GM18868 (cell line): Measurements from ENCODE around the gene VAV3.

ENCODE experiments used
- ATAC-seq: cut with Tn5 transposase; IDR thresholded peaks from one replicate; pipeline ENCODE4 v1.9.1; 2021; ENCODE audit warnings: mild to moderate bottlenecking, moderate library complexity; ENCODE audit not compliant: unreplicated experiment

Gene VAV3

GRCh38 chr1:107803579-107803978, 161.4 kb downstream of the VAV3 start:
- ATAC-seq, result no peak

GRCh38 chr1:107802654-107803053, 162.3 kb downstream of the VAV3 start:
- peak; percentile 62 for ATAC-seq

DNA sequence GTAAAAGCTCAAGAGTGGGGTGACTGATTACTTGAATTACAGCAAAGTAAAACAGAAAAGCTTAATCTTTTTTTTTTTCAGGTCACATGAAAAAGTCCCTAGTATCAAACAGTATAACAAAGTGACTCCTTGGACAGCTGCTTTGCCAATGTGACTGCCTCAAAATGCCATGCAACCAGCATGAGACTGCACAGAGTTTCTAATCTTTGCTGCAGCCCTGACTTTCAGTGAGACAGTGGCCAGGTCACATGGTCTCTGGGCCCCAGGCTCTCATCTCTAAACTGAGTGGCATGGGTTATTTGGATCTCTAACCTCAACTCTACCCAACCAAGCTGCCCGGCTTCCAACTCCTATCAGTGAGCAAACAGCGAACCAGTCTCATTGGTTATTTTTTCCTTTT, 169.0 kb downstream of the VAV3 start:
- ATAC-seq, result no peak

- no peak for ATAC-seq
Observed at GRCh38 chr1:107795441-107795840, 169.5 kb downstream of the VAV3 start.

GRCh38 chr1:107794571-107794970, 170.4 kb downstream of the VAV3 start:
- ATAC-seq, result no peak

DNA sequence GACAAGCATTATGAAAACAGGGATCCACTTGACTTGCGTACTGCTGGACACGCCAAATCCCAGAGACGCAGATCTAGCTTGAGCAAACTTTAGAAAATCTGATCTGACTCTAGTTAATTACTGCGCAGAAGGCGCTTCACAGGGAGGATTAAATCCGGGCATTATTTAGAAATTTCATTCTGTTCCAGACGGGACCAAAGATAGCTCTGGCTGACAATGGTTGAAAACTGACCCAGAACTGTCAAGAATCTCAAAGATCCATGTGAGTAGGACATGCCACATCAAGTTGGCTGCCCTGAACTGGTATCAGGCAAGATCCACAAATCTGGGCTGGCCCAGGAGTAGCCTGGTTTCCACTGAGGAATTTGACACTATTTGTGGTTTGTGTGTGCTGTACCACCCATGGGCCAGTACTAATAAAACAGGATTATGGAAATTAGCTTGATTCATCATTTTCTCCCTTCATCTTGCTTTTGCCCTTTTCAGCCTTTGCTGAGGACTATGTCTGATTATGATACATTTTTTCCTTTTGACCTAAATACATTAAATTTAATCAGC, 171.0 kb downstream of the VAV3 start:
- ATAC-seq, result no peak

GRCh38 chr1:107791348-107791747, 173.6 kb downstream of the VAV3 start:
- no peak for ATAC-seq

DNA sequence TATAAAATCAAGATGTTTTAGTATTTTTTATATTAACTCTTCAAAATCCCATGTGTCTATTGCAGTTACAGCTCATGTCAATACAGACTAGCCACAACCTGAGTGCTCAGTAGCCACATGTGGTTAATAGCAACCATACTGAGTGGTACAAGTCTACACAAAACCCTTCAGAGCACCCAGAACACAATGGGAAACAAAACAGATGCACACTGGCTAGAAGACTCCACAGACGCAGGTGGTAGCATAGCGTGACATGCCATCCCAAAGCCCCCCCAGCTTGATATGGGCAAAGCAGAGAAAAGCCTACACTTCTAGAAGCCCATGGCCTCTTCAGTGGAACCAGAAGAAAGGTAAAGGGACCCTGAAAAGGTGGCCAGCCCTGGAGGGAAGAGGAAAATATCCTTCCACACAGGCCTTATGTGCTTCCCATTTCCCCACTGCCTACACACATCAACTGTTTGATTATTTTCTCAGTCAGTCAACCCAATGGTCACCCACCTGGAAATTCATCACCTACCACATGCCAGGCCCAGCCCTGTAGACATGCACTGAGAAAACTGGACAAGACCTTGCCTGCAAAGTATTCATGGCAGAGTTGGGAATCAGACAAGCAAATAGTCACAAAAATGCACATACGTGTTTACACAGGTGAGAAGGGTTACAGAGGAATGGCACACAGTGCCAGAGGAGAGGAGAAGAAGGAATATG, 175.0 kb downstream of the VAV3 start:
- ATAC-seq, result no peak

GRCh38 chr1:107788206-107789202, 176.5 kb downstream of the VAV3 start:
- ATAC-seq, result no peak

DNA sequence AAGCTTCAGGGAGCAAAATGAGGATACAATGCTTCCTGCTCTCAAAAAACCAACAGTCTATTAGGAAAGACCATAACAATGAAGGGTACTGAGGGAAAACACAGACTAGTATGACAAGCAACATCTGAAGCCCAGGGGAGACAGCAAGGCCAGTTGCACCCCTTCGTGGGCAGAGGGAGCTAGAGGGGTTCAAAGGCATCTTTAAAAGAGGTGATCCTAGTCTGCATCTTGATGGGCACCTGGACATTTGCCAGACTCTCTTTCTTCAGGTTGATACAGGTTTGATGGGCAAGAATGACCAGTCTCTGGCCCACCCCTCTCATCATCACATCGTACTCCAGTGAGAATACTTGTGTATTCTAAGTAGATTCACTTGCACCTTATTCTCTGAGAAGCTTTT, 177.7 kb downstream of the VAV3 start:
- no peak for ATAC-seq

DNA sequence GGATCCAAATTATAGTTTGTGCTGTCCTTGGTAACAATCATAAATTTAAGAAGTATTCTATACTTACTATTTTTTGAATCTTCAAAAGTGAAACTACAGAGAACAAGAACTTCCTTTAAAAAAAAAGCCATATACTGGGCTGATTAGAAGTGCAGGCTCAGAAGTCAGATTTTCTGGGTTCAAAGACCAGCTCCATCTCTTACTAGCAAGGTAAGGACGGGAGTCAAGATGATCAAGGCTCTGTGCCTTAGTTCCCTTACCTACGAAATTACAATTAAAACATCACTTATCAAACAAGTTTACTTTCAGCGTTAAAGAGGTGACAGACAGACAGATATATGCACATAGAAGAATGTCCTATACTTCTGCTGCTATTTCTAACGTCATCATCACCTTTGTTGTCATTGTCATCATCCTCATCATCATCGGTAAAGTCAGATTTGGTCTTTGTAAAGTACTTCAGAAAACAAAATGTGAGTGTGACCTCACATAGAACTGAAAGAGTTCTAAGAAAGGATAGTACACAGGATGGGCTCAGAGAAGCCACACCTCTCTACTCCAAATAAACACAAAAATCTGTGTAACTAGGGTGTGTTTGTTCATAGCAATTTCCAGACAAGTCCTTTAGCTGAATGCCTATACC, 178.7 kb downstream of the VAV3 start:
- no peak for ATAC-seq

DNA sequence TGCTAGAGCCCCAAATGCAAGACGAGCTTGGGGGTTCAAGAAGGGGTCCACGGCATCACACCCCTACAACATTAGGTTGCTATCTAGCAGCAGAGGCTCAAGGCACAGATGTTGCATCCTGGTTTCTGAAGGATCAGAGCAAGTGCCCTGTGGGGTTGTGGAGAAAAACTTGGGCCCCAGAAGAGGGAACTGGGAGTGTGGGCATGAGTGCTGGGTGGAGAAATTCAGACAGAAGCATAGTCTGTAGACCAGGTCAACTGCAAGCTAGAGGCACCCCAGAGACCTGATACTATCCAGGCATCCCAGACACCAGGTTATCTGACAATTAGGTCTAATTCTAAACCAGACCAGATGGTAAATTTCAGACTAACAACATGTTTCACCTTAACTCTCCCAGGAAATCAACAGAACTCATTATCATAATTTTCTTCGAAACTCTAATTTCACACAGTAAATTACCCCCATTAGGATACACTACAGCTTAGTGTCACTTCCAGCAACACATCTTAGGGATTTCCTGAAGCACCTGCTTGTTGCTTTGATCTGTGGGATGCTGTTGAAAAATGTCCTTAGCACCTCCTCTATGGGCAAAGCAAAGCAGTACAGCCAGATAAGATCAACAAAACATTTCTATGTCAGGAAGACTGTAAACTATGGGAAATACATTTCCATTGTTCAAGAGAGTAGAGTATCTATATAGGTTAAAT, 179.3 kb downstream of the VAV3 start:
- no peak for ATAC-seq

- no peak for ATAC-seq
Observed at GRCh38 chr1:107782217-107782845, 182.6 kb downstream of the VAV3 start.

GRCh38 chr1:107781245-107781644, 183.7 kb downstream of the VAV3 start:
- ATAC-seq, result no peak

DNA sequence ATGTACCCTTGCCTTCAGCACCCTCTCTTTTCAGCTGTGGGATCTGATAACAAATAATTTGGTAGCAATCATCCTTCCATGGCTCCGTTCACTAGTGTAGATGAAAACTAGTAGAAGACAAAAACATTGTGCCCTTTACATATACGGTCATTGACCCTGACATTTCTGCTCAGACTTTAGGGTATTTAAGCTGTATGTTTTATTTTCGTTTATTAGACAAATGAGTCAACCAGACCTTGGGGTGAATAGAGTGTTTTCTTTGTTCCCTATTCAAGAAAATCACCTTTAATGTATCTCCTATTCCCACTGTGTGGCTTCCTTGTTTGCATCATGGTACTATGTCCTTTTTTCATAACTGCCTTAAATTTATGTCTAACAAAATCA, 187.3 kb downstream of the VAV3 start:
- ATAC-seq, result peak; percentile 31

- ATAC-seq, result peak; percentile 97
Observed at GRCh38 chr1:107776900-107777663, 187.9 kb downstream of the VAV3 start.

DNA sequence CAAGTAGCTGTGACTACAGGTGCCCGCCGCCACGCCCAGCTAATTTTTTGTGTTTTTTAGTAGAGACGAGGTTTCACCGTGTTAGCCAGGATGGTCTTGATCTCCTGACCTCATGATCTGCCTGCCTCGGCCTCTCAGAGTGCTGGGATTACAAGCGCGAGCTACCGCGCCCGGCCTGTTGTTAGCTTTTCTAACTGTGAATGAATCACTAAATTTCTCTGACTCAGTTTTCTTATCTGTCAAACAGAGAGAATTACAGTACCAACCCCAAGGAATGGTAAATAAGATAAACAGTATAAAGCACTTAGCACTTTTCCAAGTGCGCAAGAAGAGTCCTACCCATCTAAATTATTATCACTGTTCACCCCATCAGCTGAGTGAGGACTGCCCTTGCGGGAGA, 193.6 kb downstream of the VAV3 start:
- no peak for ATAC-seq

DNA sequence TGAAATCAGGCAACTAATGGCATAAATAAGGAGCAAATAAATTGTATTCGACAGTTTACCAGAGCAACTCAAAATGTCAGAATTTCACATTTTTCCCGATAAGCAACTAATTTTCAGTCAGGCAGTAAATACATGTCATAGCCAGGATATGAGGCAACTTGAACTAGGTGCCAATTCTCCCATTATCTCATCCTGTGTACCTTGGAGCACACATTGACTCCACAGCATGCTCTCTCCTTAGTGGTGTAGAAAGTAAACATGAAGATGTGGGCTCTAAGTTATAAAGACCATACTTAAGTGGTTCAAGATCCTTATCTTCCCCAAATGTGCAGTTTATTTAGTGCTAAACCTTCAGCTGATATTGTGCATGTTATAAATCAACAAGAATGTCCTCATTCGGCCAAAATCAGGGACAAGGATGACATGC, 197.8 kb downstream of the VAV3 start:
- ATAC-seq, result no peak

- ATAC-seq, result no peak
Observed at GRCh38 chr1:107766533-107766932, 198.4 kb downstream of the VAV3 start.
